Body of pancreas (tissue), 4 donors: ENCODE measurements around the gene RTN4IP1.

ENCODE experiments used
- CTCF ChIP-seq, 7 experiments: fragments of 450-650 bp in 4 of 7; fragments of 200-600 bp in 3 of 7; sonication (generic) in 3 of 7; IDR thresholded peaks; one replicate each; pipeline ENCODE4 v1.5.1; 2016 to 2019; ENCODE audit warnings: antibody characterized with exemption in 7 of 7
- POLR2A ChIP-seq, 3 donors: fragments of 450-650 bp; IDR thresholded peaks; one replicate each; pipeline ENCODE4 v1.6.1; 2016; ENCODE audit warnings: antibody characterized with exemption in 3 of 3, mild to moderate bottlenecking in 2 of 3

DNA sequence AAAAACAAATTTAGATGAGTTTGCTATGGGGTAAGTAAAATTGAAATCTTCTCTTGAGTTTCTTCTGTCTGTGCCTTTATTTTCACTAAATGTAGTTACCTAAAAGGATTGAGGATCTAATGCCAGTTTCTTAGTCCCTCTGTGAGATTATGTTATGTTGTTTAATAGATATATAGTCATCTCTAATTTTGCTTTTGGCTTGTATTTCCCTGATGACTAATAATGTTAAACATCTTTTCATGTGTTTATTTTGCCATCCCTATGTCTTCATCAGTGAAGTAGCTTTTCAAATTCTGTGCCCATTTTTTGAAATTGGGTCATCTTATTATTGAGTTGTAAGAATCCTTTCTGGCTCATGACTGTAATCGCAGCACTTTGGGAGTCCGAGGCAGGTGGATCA is 13.8 kb upstream of the RTN4IP1 start:
- TF ChIP-seq CTCF (IDR thresholded peaks at IDR 0.05): no peak
- TF ChIP-seq POLR2A (IDR thresholded peaks at IDR 0.05): no peak
